Medulla oblongata (tissue), 1 donor: ENCODE results near the gene FSTL3.

Experiments
- DNase-seq: peaks from one replicate; pipeline ENCODE4 v3.0.0-alpha.2; 2015; ENCODE audit errors: extremely low spot score

FSTL3 gene

GRCh38 chr19:645912-646778, 30.0 kb upstream of the FSTL3 start:
- no peak for DNase-seq

- no peak for DNase-seq
Measured at GRCh38 chr19:646779-647565, 29.2 kb upstream of the FSTL3 start.

GRCh38 chr19:647566-648284, 28.5 kb upstream of the FSTL3 start:
- no peak for DNase-seq

- DNase-seq = no peak
Measured at GRCh38 chr19:648305-648704, 27.9 kb upstream of the FSTL3 start.

- DNase-seq = no peak
Measured at GRCh38 chr19:648904-649801, 27.0 kb upstream of the FSTL3 start.

- no peak for DNase-seq
Measured at GRCh38 chr19:650121-650520, 26.1 kb upstream of the FSTL3 start.

- DNase-seq = no peak
Measured at GRCh38 chr19:651114-651818, 24.9 kb upstream of the FSTL3 start.

GRCh38 chr19:651991-652390, 24.2 kb upstream of the FSTL3 start:
- DNase-seq = no peak

- no peak for DNase-seq
Measured at GRCh38 chr19:652467-653389, 23.5 kb upstream of the FSTL3 start.

GRCh38 chr19:653425-653824, 22.8 kb upstream of the FSTL3 start:
- DNase-seq = no peak

GRCh38 chr19:655691-656090, 20.5 kb upstream of the FSTL3 start:
- DNase-seq = no peak

- no peak for DNase-seq
Measured at GRCh38 chr19:656751-657559, 19.2 kb upstream of the FSTL3 start.

- DNase-seq = no peak
Measured at GRCh38 chr19:657611-658010, 18.6 kb upstream of the FSTL3 start.

GRCh38 chr19:658059-658839, 17.9 kb upstream of the FSTL3 start:
- DNase-seq = no peak

GRCh38 chr19:658916-659839, 17.0 kb upstream of the FSTL3 start:
- no peak for DNase-seq

GRCh38 chr19:660793-661426, 15.3 kb upstream of the FSTL3 start:
- no peak for DNase-seq
